Gastroesophageal sphincter (tissue), 4 donors: Measurements from ENCODE around the gene MRPL14. TPM values are rescaled to one million over a fixed set of nuclear protein-coding genes. Genes with fewer than 3 reads are reported as not detected.
A peak's percentile ranks its signal among the peaks of the same experiment; 100 is the strongest.

ENCODE experiments used
- ATAC-seq: fragments of 150-250 bp; one replicate; pipeline ENCODE4 v1.9.1; 2016; ENCODE audit warnings: mild to moderate bottlenecking, moderate library complexity
- H3K27ac ChIP-seq, 4 donors: fragments of 200-600 bp; sonication (generic) in 3 of 4; 1 replicate in 3 of 4; 2 replicates in 1 of 4; pipeline ENCODE4 v1.5.1; 2016 to 2019
- H3K27me3 ChIP-seq: fragments of 200-600 bp; sonication (generic); one replicate; pipeline ENCODE4 v1.5.1; 2019
- H3K36me3 ChIP-seq, 2 donors: fragments of 200-600 bp; sonication (generic); one replicate each; pipeline ENCODE4 v1.5.1; 2019; ENCODE audit warnings: control low read depth in 1 of 2
- H3K4me1 ChIP-seq, 3 donors: fragments of 200-600 bp; sonication (generic); 1 replicate in 2 of 3; 2 replicates in 1 of 3; pipeline ENCODE4 v1.5.1; 2016 to 2019; ENCODE audit warnings: control low read depth in 2 of 3
- H3K4me3 ChIP-seq, 2 donors: fragments of 200-600 bp; sonication (generic); one replicate each; pipeline ENCODE4 v1.5.1; 2019; ENCODE audit warnings: mild to moderate bottlenecking in 1 of 2, moderate library complexity in 1 of 2
- H3K9me3 ChIP-seq, 3 donors: fragments of 200-600 bp; sonication (generic); one replicate each; pipeline ENCODE4 v1.5.1; 2017 to 2019; ENCODE audit warnings: control low read depth in 2 of 3
- CTCF ChIP-seq, 4 experiments: fragments of 200-600 bp in 2 of 4; fragments of 450-650 bp in 2 of 4; sonication (generic) in 1 of 4; IDR thresholded peaks; one replicate each; pipeline ENCODE4 v1.5.1; 2017 to 2019; ENCODE audit warnings: antibody characterized with exemption in 4 of 4, mild to moderate bottlenecking in 2 of 4, moderate library complexity in 2 of 4
- EP300 ChIP-seq: sonication (generic); formaldehyde crosslinking; IDR thresholded peaks from one replicate; pipeline ENCODE4 v1.6.1; 2017; ENCODE audit warnings: antibody characterized with exemption, mild to moderate bottlenecking
- POLR2A ChIP-seq, 2 donors: fragments of 450-650 bp; IDR thresholded peaks; one replicate each; pipeline ENCODE4 v1.6.1; 2017; ENCODE audit warnings: antibody characterized with exemption in 2 of 2, mild to moderate bottlenecking in 2 of 2, moderate library complexity in 1 of 2
- POLR2AphosphoS5 ChIP-seq: sonication (generic); formaldehyde crosslinking; IDR thresholded peaks from one replicate; pipeline ENCODE4 v1.6.1; 2017; ENCODE audit warnings: antibody characterized with exemption
- WGBS, 2 donors: methylation state at CpG; one replicate each; pipeline ENCODE4 v1.1.5; 2018; ENCODE audit warnings: low coverage in 1 of 2; 5-methylcytosine and 5-hydroxymethylcytosine counted together
- total RNA-seq, 4 donors: library from RNA; depleted of rRNA; stranded (reverse); fragments of >200 nt; gene quantifications; one replicate each; pipeline ENCODE4 v1.1.0, GENCODE V29; 2016

The MRPL14 gene
- total RNA-seq, 4 donors from 2014 or later, result 31.6 to 40.5 (median 35.8) TPM

- H3K27ac ChIP-seq, result no peak overlapping the region
- H3K4me3 ChIP-seq, result no peak overlapping the region
These were observed 49.9 kb downstream of the MRPL14 start for GRCh38 chr6:44077214-44077946.

GRCh38 chr6:44076356-44077213 is 50.7 kb downstream of the MRPL14 start:
- peak overlapping the region in 3 of 4 donors; percentile 22 to 88 (median 84) for H3K27ac ChIP-seq
- ATAC-seq, result no peak
- TF ChIP-seq EP300 (no peak), POLR2AphosphoS5 (no peak), POLR2A (IDR thresholded peaks at IDR 0.05) (no peak), CTCF (IDR thresholded peaks at IDR 0.05) (peak in 2 of 4 experiments; percentile 19 to 27)
- H3K4me1 ChIP-seq, result peaks cover 0 to 66% (median 36%) of the 10 kb centered on the region in 3 donors
- peak overlapping the region in 1 of 2 donors; percentile 21 for H3K4me3 ChIP-seq
- H3K9me3 ChIP-seq, result no peaks in the 10 kb centered on the region
- no peaks in the 10 kb centered on the region for H3K27me3 ChIP-seq
- H3K36me3 ChIP-seq, result no peaks in the 10 kb centered on the region
- WGBS, 2 donors, result 0 to 17% methylated on average over 1 to 2 of the region's 49 CpGs

More at GRCh38 chr6:44077214-44077946, 49.9 kb downstream of the MRPL14 start:
- no peaks in the 10 kb centered on the region for H3K9me3 ChIP-seq
- H3K36me3 ChIP-seq, result no peaks in the 10 kb centered on the region
- WGBS, 2 donors, result 80 to 94% methylated on average over 1 to 2 of the region's 8 CpGs
- no peaks in the 10 kb centered on the region for H3K27me3 ChIP-seq
- peaks cover 0 to 58% (median 35%) of the 10 kb centered on the region in 3 donors for H3K4me1 ChIP-seq
- no peak for ATAC-seq
- TF ChIP-seq POLR2AphosphoS5, result no peak
- TF ChIP-seq CTCF (IDR thresholded peaks at IDR 0.05), result no peak
- TF ChIP-seq EP300, result no peak
- TF ChIP-seq POLR2A (IDR thresholded peaks at IDR 0.05), result no peak

GRCh38 chr6:44075647-44076355 is 51.5 kb downstream of the MRPL14 start:
- ATAC-seq, result no peak
- 100% methylated on average over 1 of the region's 2 CpGs; no CpG with 5 or more reads in 1 of the 2 donors for WGBS, 2 donors
- Histone ChIP-seq H3K4me3 (no peak overlapping the region), H3K9me3 (no peaks in the 10 kb centered on the region), H3K4me1 (peaks cover 0 to 69% (median 36%) of the 10 kb centered on the region in 3 donors), H3K27me3 (no peaks in the 10 kb centered on the region), H3K27ac (peak overlapping the region in 3 of 4 donors; percentile 84 to 90 (median 88)), H3K36me3 (no peaks in the 10 kb centered on the region)
- TF ChIP-seq EP300 (no peak), POLR2AphosphoS5 (no peak), CTCF (IDR thresholded peaks at IDR 0.05) (no peak), POLR2A (IDR thresholded peaks at IDR 0.05) (no peak)

- H3K4me1 ChIP-seq, result peaks cover 0 to 69% (median 36%) of the 10 kb centered on the region in 3 donors
- H3K27me3 ChIP-seq, result no peaks in the 10 kb centered on the region
- H3K27ac ChIP-seq, result peak overlapping the region in 3 of 4 donors; percentile 84 to 90 (median 88)
- no peak for TF ChIP-seq POLR2AphosphoS5
- TF ChIP-seq POLR2A (IDR thresholded peaks at IDR 0.05), result no peak
- TF ChIP-seq CTCF (IDR thresholded peaks at IDR 0.05), result no peak
- TF ChIP-seq EP300, result no peak
- 0% methylated on average over 3 of the region's 9 CpGs; no CpG with 5 or more reads in 1 of the 2 donors for WGBS, 2 donors
- H3K4me3 ChIP-seq, result no peak overlapping the region
- no peaks in the 10 kb centered on the region for H3K9me3 ChIP-seq
- H3K36me3 ChIP-seq, result no peaks in the 10 kb centered on the region
- no peak for ATAC-seq
These were observed 52.2 kb downstream of the MRPL14 start for GRCh38 chr6:44074813-44075646.
